ENCODE data around the gene MPHOSPH9.
"Not testable (repeated sequence)": the region's sequence is repeated elsewhere in the genome, so short reads cannot be mapped to it uniquely, and the experiment has no call there.

The MPHOSPH9 gene

DNA sequence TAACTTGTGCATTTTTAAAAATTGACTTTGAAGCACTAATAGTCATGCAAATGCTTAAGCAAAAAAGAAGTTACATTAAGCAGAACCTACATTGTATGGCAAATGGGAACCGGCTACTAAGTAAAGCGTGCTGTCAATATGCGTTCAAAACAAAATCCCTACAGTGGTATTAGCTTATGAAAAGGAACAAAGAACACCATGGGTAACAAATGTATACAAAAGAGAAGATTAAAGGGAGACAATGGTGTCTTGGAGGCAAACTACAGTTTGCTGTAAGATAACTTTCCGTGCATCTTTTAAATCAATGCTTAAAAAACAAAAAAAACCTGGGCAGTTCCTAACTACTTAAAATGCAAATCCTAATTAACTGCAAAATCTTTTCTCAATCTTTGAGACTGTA, 28.3 kb upstream of the MPHOSPH9 start:
- DNase-seq: no peak

DNA sequence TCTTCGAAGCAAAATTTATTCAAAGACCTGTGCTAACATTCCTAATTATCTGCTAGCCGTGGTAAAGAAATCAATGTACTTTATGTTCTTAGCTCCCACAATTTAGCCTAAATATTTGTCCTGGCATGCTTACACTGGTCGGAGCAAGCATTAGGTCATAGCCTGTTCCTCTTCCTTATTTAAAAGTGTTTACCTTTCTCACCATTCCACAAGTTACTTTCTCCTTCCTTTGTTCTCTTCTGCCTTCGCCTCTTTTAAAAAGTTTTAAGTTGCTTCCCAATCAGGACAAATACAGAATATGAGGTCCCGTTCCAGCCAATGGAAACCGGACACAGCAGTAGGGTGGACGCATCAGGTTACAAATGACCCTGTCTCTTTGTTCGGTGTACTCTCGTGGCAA, 27.1 kb upstream of the MPHOSPH9 start:
- no peak for DNase-seq

DNA sequence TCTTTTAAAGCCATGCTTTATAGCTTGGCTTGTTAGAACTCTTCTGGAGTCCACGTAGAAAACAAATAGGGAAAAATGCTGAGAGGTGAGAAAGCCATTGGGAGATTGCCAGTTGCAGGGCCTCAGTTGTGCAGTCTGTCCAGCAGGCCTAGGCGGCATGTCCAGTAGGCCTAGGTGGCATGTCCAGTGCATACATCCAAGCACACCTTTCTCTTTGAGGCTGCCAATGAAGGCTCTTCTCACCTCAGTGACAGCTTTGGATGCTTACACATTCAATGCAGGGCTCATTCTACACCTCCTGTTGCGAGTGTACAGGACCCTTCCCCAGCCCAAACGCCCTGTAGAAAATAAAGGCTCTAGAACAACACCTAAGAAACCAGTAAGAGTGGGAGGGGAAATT, 25.7 kb upstream of the MPHOSPH9 start:
- no peak for DNase-seq

DNA sequence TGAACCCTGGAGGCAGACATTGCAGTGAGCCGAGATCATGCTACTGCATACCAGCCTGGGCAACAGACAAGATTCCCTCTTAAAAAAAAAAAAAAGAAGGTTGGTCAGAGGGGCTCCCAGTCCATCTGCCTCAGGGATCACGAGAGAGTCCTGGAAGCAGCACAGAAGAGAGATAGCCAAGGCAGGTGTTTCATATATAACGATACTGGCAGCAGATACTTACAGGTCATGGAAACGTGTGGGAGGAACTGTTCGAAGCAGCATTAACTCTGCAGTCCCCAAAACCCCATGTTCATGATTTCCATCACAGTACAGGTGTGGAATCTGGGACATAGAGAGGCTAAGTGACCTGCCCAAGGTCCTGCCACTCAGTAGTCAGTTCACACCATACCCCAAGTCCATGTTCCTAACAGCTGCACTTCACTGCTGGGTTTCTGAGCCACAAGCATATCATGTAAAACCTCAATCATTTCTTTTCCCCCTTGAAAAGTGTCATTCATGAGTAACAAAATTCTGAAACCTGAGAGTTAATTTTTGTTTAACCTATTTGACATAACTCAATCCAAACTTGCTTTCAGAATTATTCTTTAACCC, 22.0 kb upstream of the MPHOSPH9 start:
- no peak for DNase-seq

DNA sequence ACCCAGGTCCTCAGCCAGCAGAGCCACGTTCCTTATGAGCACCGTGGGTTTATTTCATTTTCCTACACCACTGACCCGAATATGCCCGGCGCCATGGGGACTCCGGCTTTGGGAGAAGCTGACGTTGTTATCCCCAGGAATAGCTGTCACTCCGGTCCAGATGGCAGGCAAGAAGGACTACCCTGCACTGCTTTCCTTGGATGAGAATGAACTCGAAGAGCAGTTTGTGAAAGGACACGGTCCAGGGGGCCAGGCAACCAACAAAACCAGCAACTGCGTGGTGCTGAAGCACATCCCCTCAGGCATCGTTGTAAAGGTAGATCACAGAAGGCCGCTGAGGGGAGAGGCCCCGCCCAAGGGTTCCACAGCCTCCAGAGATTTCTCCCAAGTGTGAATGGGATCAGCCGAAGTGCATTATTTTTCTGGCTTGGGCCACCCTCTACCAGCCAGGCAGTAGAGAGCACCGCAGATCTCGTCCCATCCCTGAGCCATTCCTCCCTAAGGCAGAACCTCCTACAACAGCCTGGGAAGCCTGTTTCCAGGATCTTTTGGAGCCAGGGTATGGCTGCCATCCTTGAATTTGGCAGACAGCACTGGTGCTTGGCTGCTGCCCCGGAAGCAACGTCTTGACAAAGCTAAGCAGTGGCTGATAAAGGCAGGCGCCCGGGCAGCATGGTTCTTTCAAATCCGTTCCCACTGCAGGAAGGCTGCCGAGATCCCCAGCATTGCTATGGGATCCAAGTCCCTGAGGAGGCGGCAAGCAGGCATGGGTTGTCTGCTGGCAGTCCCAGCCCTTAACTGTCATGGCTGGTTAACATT, 20.9 kb upstream of the MPHOSPH9 start:
- peak in 42 of 56 donors; percentile 21 to 82 (median 56) for DNase-seq

- DNase-seq: not testable (repeated sequence)
Observed at GRCh38 chr12:123252365-123252764, 19.4 kb upstream of the MPHOSPH9 start.

GRCh38 chr12:123251403-123252076, 18.6 kb upstream of the MPHOSPH9 start:
- no peak for DNase-seq

DNA sequence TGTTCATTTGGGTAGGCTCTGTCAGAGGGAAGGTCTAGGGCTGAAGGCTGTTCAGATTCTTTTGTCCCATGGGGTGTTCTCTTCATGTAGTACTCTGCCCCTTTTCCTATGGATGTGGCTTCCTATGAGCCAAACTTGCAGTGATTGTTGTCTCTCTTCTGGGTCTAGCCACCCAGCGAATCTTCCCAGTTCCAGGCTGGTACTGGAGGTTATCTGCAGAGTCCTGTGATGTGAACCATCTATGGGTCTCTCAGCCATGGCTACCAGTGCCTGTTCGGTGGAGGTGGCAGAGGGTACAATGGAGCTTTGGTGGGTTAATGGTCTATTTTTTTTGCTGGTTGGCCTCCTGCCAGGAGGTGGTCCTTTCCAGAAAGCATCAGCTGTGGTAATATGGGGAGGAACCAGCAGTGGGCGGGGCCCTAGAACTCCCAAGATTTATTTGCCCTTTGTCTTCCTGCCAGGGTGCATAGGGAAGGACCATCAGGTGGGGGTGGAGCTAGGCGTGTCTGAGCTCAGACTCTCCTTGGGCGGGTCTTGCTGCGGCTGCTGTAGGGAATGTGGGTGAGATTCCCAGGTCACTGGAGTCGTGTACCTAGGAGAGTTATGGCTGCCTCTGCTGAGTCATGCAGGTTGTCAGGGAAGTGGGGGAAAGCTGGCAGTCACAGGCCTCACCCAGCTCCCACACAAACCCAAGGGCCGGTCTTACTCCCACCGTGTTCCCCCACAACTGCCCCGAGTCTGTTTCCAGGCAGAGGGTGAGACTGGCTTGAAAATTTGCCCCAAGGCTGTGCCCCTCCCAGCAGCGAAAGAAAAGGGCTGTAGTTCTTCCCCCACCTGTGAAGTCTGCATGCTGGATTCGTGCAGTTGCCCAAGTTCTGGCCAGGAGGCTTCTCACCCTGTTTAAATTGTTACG, 17.8 kb upstream of the MPHOSPH9 start:
- DNase-seq: peak in 2 of 56 donors; percentile 17 to 39

GRCh38 chr12:123248996-123249741, 16.2 kb upstream of the MPHOSPH9 start:
- DNase-seq: not testable (repeated sequence)

GRCh38 chr12:123248129-123248528, 15.2 kb upstream of the MPHOSPH9 start:
- DNase-seq: not testable (repeated sequence)

GRCh38 chr12:123245678-123246077, 12.7 kb upstream of the MPHOSPH9 start:
- DNase-seq: no peak

- no peak for DNase-seq
Observed at GRCh38 chr12:123243671-123244262, 10.8 kb upstream of the MPHOSPH9 start.

DNA sequence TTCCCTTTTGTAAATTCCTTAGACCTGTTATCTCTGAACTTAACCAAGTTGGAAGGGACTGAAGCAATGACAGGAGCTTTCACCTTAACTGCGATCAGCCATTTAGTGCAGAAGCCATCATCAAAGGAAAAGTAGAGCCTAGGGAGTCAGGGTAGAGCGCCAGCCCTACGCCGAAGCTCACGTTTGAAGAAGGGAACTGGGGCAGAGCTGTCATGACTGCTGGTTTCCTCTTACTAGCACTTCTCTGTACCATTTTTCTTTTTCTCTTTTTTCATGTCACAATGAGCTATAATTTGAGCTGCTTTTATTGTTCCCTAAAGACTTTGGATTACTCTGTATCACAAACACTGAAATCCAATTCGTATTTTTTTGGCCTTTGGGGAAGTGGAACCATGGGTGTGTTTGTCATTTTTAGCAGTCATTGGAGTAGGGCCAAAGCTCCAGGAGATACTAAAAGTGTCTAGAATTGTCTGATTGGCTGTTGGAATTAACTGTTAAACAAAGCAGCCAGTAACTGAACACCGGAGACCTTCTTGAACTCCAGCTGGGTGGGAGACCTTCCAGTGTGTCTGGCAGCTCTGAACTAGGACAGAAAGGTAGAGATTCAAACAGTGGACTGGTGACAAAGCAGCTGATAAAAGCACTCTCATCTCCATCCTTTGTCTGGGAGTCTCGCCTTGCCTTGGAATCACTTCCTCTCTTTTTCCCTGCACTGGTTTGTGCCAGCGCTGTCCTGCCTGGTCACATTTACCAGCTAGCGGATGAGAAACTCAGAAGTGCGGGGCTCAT, 9.4 kb upstream of the MPHOSPH9 start:
- peak in 3 of 56 donors; percentile 5 to 13 (median 5) for DNase-seq

DNA sequence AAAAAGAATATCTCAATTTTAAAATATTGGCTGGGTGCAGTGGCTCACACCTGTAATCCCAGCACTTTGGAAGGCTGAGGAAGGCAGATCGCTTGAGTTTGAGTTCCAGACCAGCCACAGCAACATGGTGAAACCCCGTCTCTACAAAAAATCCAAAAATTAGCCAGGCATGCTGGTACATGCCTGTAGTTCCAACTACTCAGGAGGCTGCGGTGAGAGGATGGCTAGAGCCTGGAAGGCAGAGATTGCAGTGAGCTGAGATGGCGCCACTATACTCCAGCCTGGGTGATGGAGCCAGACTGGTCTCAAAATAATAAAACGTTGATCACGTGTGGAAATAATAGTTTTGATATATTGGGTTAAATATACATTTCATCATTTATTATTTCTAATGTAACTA, 6.0 kb upstream of the MPHOSPH9 start:
- DNase-seq: no peak

GRCh38 chr12:123238330-123238682, 5.4 kb upstream of the MPHOSPH9 start:
- DNase-seq: no peak

DNA sequence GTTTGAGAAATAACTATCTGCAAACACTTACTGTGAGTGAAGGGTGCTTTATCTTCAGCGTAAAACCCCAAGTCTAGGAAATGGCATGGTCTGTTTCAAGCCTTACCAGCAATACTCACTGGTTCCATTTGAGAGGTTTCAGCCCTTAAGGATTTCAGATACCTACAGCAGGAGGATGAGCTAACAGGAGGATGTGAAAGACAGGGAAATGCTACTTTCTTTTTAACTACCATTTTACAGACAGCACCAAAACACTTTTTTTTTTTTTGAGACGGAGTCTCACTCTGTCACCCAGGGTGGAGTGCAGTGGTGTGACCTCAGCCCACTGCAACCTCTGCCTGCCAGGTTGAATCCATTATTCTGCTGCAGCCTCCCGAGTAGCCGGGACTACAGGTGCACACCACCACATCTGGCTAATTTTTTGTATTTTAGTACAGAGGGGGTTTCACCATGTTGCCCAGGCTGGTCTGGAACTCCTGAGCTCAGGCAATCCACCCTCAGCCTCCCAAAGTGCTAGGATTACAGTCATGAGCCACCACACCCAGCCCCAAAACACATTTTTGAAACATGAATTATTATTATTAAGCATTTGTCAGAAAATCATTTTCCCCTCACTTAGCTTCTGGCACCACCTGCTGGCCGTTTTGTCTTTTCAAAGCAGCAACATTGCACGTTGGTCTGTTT, 4.8 kb upstream of the MPHOSPH9 start:
- DNase-seq: peak in 19 of 56 donors; percentile 4 to 66 (median 13)

DNA sequence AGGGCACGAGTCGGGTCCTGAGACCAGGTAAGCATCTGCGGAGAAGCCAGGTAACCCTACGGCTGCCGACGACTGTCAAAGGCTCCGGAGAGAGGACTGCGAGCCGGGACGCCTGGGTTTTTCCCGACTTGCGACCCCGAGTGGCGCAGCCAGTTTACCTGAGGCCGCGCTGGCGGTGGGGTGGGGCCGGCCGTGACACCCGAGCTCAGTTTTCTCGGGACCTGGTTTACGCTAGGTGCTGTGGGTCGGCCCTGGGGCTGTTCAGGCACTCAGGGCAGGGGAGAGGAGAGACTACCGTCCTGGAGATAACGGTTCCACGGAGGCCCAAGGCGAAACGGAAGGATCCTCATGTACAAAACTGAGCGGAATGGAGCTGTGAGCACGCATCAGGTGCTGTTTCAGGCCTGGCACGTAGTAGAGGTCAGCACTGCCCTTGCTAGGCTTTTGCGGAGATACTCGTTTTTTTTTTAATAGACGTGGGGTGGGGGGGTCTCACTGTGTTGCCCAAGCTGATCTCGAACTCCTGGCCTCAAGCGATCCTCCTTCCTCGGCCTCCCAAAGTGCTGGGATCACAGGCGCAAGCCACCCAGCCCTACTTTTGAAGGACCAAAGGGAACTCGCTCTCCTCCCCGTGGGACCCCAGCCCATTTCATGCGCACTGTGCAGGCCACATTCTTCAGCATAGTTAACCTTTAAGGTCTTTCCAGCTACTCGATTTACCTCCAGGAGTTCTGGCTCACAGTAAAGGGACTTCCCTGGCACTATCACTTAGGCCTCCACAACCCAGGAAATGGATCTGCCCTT, 766 bp upstream of the MPHOSPH9 start:
- no peak for DNase-seq

DNA sequence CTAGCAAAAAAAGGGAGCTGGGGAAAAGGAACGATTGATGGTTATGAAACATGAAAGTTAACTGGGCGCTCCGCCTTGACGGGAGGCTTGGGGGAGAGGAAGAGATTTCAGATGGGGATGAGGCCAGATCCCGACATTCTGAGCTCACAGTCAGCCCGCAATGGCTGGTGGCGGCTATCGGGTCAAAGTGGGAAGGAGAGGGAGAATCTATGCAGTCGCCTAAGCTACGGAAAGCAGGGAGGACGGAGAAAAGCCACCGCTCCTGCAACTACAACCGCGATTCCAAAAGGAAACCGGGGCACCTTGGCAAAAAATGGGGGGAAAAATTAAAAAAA, 502 bp downstream of the MPHOSPH9 start:
- DNase-seq: peak in 3 of 56 donors; percentile 59 to 69 (median 60)

Data from amygdala (tissue), 56 donors.